RWPE1 (cell line): ENCODE results near the gene SLC9C1.

Experiments used
- CTCF ChIA-PET: fragments of 350-600 bp; sonication (Branson Sonifier 250); formaldehyde crosslinking; extraction: SDS; loops from one replicate; lab custom pipeline; 2021; lab: Yijun Ruan, JAX
- POLR2A ChIA-PET: fragments of 400-600 bp; formaldehyde crosslinking; extraction: SDS; loops from one replicate; lab custom pipeline; 2020; ENCODE audit warnings: antibody characterized with exemption; ENCODE audit not compliant: low non-redundant PET; lab: Yijun Ruan, JAX
- DNase-seq: peaks from one replicate; pipeline ENCODE4 v3.0.0; 2012; ENCODE audit warnings: low spot score
- H3K27ac ChIP-seq: fragments of 450-650 bp; 2 replicates; pipeline ENCODE4 v1.5.1; 2017
- TF ChIP-seq, protein P1 (sequence below): fragments of 450-650 bp; conservative IDR thresholded peaks from 2 replicates; pipeline ENCODE4 v1.5.1; 2017; ENCODE audit warnings: low read depth, mild to moderate bottlenecking

SLC9C1 gene

GRCh38 chr3:112261742-112262141 lies 32.3 kb downstream of the SLC9C1 start:
- ChIA-PET CTCF (interaction anchor here (1.0 kb wide), 1 partner anchor 58 kb away, joined by 4 read pairs; no protein-coding TSS in a partner anchor), POLR2A (no interaction called here)
- no peak for DNase-seq
- H3K27ac ChIP-seq = no peak overlapping the region
- TF ChIP-seq, protein P1, sequence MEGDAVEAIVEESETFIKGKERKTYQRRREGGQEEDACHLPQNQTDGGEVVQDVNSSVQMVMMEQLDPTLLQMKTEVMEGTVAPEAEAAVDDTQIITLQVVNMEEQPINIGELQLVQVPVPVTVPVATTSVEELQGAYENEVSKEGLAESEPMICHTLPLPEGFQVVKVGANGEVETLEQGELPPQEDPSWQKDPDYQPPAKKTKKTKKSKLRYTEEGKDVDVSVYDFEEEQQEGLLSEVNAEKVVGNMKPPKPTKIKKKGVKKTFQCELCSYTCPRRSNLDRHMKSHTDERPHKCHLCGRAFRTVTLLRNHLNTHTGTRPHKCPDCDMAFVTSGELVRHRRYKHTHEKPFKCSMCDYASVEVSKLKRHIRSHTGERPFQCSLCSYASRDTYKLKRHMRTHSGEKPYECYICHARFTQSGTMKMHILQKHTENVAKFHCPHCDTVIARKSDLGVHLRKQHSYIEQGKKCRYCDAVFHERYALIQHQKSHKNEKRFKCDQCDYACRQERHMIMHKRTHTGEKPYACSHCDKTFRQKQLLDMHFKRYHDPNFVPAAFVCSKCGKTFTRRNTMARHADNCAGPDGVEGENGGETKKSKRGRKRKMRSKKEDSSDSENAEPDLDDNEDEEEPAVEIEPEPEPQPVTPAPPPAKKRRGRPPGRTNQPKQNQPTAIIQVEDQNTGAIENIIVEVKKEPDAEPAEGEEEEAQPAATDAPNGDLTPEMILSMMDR = no peak

DNA sequence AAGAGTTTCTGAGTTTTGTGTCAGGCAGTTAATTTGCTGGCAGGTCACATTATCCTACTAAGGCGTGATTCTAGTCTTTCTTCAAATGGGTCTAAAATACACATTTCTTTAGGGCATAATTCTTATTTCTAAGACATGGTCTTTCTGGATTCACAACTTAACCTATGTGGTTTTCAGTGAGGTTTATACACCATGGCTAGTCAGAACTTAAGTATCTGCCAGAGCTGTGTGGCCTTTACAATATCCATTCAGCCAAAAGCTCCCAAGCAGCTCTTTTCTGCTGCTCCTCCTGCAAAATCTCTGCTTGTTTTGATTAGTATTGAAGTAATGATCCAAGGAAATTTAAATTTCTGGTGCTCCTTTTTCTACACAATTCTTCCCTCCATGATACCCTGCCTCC lies 33.5 kb downstream of the SLC9C1 start:
- H3K27ac ChIP-seq = no peak overlapping the region
- POLR2A ChIA-PET = no interaction called here
- TF ChIP-seq, protein P1 = no peak
- DNase-seq = no peak
- CTCF ChIA-PET = no interaction called here

- CTCF ChIA-PET = no interaction called here
- H3K27ac ChIP-seq = no peak overlapping the region
- POLR2A ChIA-PET = no interaction called here
- TF ChIP-seq, protein P1 = no peak
- DNase-seq = no peak
Observed at GRCh38 chr3:112253301-112253971, 40.6 kb downstream of the SLC9C1 start.

- H3K27ac ChIP-seq = no peak overlapping the region
- TF ChIP-seq, protein P1 = no peak
- CTCF ChIA-PET = no interaction called here
- POLR2A ChIA-PET = no interaction called here
- no peak for DNase-seq
Observed at GRCh38 chr3:112247900-112248299, 46.1 kb downstream of the SLC9C1 start.

DNA sequence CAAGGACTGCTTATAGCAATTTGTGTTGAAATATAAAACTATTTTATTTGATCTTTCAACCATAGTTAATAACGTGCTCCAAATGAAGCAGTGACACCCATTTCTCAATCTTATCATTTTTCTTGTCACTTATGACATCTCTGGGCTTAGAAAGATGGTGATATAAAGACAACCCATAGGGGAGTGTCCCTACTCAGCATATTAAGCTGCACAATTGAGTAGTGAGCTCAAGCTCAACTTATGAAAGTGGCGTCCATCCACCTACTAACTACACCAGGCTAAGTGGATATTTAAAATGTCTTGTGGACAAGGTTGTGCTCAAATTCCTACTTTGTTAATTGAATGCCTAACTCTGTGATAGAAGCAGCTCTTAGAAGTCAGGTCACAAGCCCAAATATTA lies 46.7 kb downstream of the SLC9C1 start:
- no peak overlapping the region for H3K27ac ChIP-seq
- TF ChIP-seq, protein P1 = no peak
- POLR2A ChIA-PET = no interaction called here
- no peak for DNase-seq
- CTCF ChIA-PET = interaction anchor here (0.6 kb wide), 1 partner anchor 67 kb away, joined by 3 read pairs; no protein-coding TSS in a partner anchor

DNA sequence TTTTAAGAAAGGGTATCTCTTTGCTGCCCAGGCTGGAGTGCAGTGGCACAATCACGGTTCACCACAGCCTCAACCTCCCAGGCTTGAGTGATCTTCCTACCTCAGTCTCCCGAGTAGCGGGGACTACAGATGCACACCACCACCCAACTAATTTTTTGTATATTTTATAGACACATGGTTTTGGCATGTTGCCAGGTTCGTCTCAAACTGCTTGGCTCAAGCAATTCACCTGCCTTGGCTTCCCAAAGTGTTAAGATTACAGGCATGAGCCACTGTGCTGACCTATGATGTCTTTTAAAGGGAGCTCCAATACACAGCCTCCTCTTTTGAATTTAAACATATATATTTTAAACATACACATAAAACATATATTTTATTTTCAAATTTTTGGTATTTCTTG lies 60.9 kb downstream of the SLC9C1 start:
- ChIA-PET POLR2A (no interaction called here), CTCF (no interaction called here)
- TF ChIP-seq, protein P1 = no peak
- DNase-seq = no peak
- H3K27ac ChIP-seq = no peak overlapping the region
